PC-3 (cell line): ENCODE results near the gene FBF1. TPM values are rescaled to one million over a fixed set of nuclear protein-coding genes. Genes with fewer than 3 reads are reported as not detected.

Experiments used
- ATAC-seq: fragments of 200-7000 bp; cut with Tn5 transposase; 2 replicates; pipeline ENCODE4 v1.9.1; 2020; ENCODE audit warnings: mild to moderate bottlenecking, moderate library complexity
- BruUV-seq: library from RNA; stranded (reverse); fragments of 400-500 nt; replicated peaks from 2 replicates; lab custom pipeline; 2021; lab: Mats Ljungman, UMichigan
- CTCF ChIA-PET: fragments of 300-600 bp; sonication (Branson Sonifier 250); formaldehyde crosslinking; loops from one replicate; lab custom pipeline; 2022; ENCODE audit warnings: antibody characterized with exemption; lab: Charles Lee
- POLR2A ChIA-PET: fragments of 300-600 bp; sonication (Branson Sonifier 250); formaldehyde crosslinking; loops from one replicate; lab custom pipeline; 2022; ENCODE audit warnings: antibody characterized with exemption; ENCODE audit not compliant: unreplicated experiment; lab: Charles Lee
- DNase-seq: peaks from one replicate; pipeline ENCODE4 v3.0.0-alpha.2; 2015
- H2AFZ ChIP-seq: fragments of 300-600 bp; sonication (generic); 2 replicates; pipeline ENCODE4 v1.6.0; 2016; ENCODE audit warnings: antibody characterized with exemption, low read length
- H3F3A ChIP-seq: fragments of 300-600 bp; sonication (generic); one replicate; pipeline ENCODE4 v1.6.0; 2017; ENCODE audit warnings: antibody characterized with exemption, low read length, control low read depth, mild to moderate bottlenecking; ENCODE audit not compliant: unreplicated experiment
- H3K27ac ChIP-seq: fragments of 300-600 bp; sonication (generic); 2 replicates; pipeline ENCODE4 v1.5.1; 2016; ENCODE audit warnings: mild to moderate bottlenecking, low read length
- H3K27me3 ChIP-seq: fragments of 300-600 bp; sonication (generic); 2 replicates; pipeline ENCODE4 v1.6.1; 2016; ENCODE audit warnings: low read length, mixed read lengths
- H3K36me3 ChIP-seq: fragments of 300-600 bp; sonication (generic); 2 replicates; pipeline ENCODE4 v1.6.1; 2016; ENCODE audit warnings: low read depth, mixed run types, low read length, mixed read lengths
- H3K4me1 ChIP-seq: fragments of 300-600 bp; sonication (generic); 2 replicates; pipeline ENCODE4 v1.5.1; 2016; ENCODE audit warnings: low read length; ENCODE audit not compliant: insufficient read depth
- H3K4me2 ChIP-seq: fragments of 300-600 bp; sonication (generic); 2 replicates; pipeline ENCODE4 v1.6.0; 2016; ENCODE audit warnings: low read length
- H3K4me3 ChIP-seq: fragments of 300-600 bp; sonication (generic); 2 replicates; pipeline ENCODE4 v1.5.1; 2016; ENCODE audit warnings: mild to moderate bottlenecking, low read length, mixed read lengths
- H3K79me2 ChIP-seq: fragments of 300-600 bp; sonication (generic); 2 replicates; pipeline ENCODE4 v1.6.1; 2017; ENCODE audit warnings: low read length, mixed read lengths
- H3K9ac ChIP-seq: fragments of 300-600 bp; sonication (generic); 2 replicates; pipeline ENCODE4 v1.6.0; 2016; ENCODE audit warnings: mild to moderate bottlenecking, low read length
- H3K9me2 ChIP-seq: fragments of 300-600 bp; sonication (generic); replicated peaks from 2 replicates; pipeline ENCODE4 v1.6.1; 2016; ENCODE audit warnings: mixed run types, low read length, mixed read lengths
- H3K9me3 ChIP-seq: fragments of 300-600 bp; sonication (generic); 2 replicates; pipeline ENCODE4 v1.6.1; 2016; ENCODE audit warnings: low read length, mixed read lengths
- H4K20me1 ChIP-seq: fragments of 300-600 bp; sonication (generic); 2 replicates; pipeline ENCODE4 v1.6.1; 2016; ENCODE audit warnings: low read length, mixed read lengths
- CTCF ChIP-seq: fragments of 300-600 bp; sonication (generic); conservative IDR thresholded peaks from 2 replicates; pipeline ENCODE4 v1.5.1; 2017; ENCODE audit warnings: antibody characterized with exemption, low read depth, mild to moderate bottlenecking, low read length
- EZH2 ChIP-seq: fragments of 300-600 bp; sonication (generic); IDR thresholded peaks from one replicate; pipeline ENCODE4 v1.6.1; 2017; ENCODE audit warnings: antibody characterized with exemption, mild to moderate bottlenecking, low read length; ENCODE audit not compliant: unreplicated experiment
- EZH2phosphoT487 ChIP-seq: fragments of 300-600 bp; sonication (generic); IDR thresholded peaks from 2 replicates; pipeline ENCODE4 v1.6.1; 2018; ENCODE audit warnings: mild to moderate bottlenecking, antibody characterized with exemption, low read length, borderline replicate concordance
- intact Hi-C: fragments of 100-400 bp; cut with micrococcal nuclease; formaldehyde crosslinking; loops from 2 replicates; pipeline ENCODE4 v1.9.0; 2023
- total RNA-seq: library from RNA; depleted of rRNA; stranded (reverse); fragments of >200 nt; gene quantifications from 2 replicates; pipeline ENCODE4 v1.2.3, GENCODE V29; 2014

Gene FBF1
- total RNA-seq, 1 experiment from 2014 or later = 39.2 TPM

DNA sequence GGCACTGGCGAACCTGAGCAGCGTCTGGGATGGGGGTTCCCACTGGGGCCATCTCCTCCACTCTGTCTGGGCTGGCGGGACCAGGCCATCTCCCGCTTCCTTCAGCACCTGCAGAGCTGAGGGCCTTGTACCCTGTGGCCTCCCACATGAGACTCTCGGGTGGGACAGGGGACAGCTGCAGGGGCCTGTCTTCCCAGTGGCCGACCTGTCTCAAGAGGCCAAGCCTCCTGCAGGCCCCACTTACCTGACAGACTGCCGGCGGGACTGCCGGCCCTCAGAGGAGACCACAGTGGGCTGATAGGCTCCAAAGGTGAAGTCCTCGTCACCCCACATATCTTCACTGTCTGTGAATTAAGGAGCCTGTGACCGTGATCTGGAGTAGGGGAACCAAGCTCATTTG lies 15.7 kb downstream of the FBF1 start:
- Histone ChIP-seq H2AFZ (no peak overlapping the region), H3F3A (no peaks in the 10 kb centered on the region), H3K79me2 (no peaks in the 10 kb centered on the region), H4K20me1 (no peaks in the 10 kb centered on the region), H3K4me1 (no peaks in the 10 kb centered on the region), H3K9me2 (no peaks in the 10 kb centered on the region), H3K4me2 (no peak overlapping the region), H3K27me3 (no peaks in the 10 kb centered on the region), H3K9me3 (no peaks in the 10 kb centered on the region), H3K9ac (no peak overlapping the region), H3K36me3 (no peaks in the 10 kb centered on the region; the same call in 1 of the 2 replicates), H3K4me3 (no peak overlapping the region), H3K27ac (no peak overlapping the region)
- no TSS peak for BruUV-seq
- DNase-seq (no peak), ATAC-seq (no peak)
- POLR2A ChIA-PET = interaction anchor here (0.5 kb wide), 1 partner anchor 72 kb away, joined by 18 read pairs; no protein-coding TSS in a partner anchor
- no peak for TF ChIP-seq CTCF
- no peak for TF ChIP-seq EZH2phosphoT487
- TF ChIP-seq EZH2 = no peak
- intact Hi-C loops = no loop called here
- CTCF ChIA-PET = no interaction called here

GRCh38 chr17:75922963-75923874 lies 17.6 kb downstream of the FBF1 start:
- Histone ChIP-seq H3K9me3 (no peaks in the 10 kb centered on the region), H3K79me2 (no peaks in the 10 kb centered on the region), H3K27ac (no peak overlapping the region), H3K9me2 (no peaks in the 10 kb centered on the region), H3K9ac (no peak overlapping the region), H2AFZ (no peak overlapping the region), H3K36me3 (no peaks in the 10 kb centered on the region; the same call in 1 of the 2 replicates), H3K27me3 (no peaks in the 10 kb centered on the region), H3K4me2 (no peak overlapping the region), H4K20me1 (no peaks in the 10 kb centered on the region), H3K4me3 (no peak overlapping the region), H3K4me1 (no peaks in the 10 kb centered on the region), H3F3A (no peaks in the 10 kb centered on the region)
- DNase-seq (no peak), ATAC-seq (no peak)
- TF ChIP-seq EZH2phosphoT487 = no peak
- TF ChIP-seq CTCF = no peak
- TF ChIP-seq EZH2 = no peak
- no TSS peak for BruUV-seq
- intact Hi-C loops = no loop called here
- ChIA-PET CTCF (no interaction called here), POLR2A (no interaction called here)
